K562 (cell line): ENCODE results near the gene KIF17.

Experiments used
- CC2D1A ChIP-seq: fragments of 450-650 bp; IDR thresholded peaks from 2 replicates; pipeline ENCODE4 v1.6.1; 2017; ENCODE audit warnings: mild to moderate bottlenecking
- HNRNPH1 ChIP-seq: fragments of 200-400 bp; formaldehyde crosslinking; optimal IDR thresholded peaks from 2 replicates; pipeline ENCODE3; 2017; ENCODE audit warnings: low read depth, mild to moderate bottlenecking, low read length, moderate library complexity
- L3MBTL2 ChIP-seq: fragments of 450-650 bp; IDR thresholded peaks from 2 replicates; pipeline ENCODE4 v1.6.1; 2016; ENCODE audit warnings: mild to moderate bottlenecking, moderate library complexity
- LARP7 ChIP-seq: fragments of 450-650 bp; IDR thresholded peaks from 2 replicates; pipeline ENCODE4 v1.6.1; 2016
- MAZ ChIP-seq, 2 experiments: fragments of 450-650 bp in 1 of 2; sonication (generic) in 1 of 2; formaldehyde crosslinking; IDR thresholded peaks in 1 of 2; conservative IDR thresholded peaks in 1 of 2; 2 replicates each; pipeline versions ENCODE4 v1.4.0 to v1.5.0; 2020; ENCODE audit warnings: mild to moderate bottlenecking in 1 of 2, missing genetic modification reagents in 1 of 2
- MCM7 ChIP-seq, 2 experiments: fragments of 450-650 bp; IDR thresholded peaks; 2 replicates each; pipeline ENCODE4 v1.6.1; 2016 to 2018
- MYC ChIP-seq, 2 experiments: fragments of 250-450 bp in 1 of 2; sonication (Bioruptor Pico) in 1 of 2; IDR thresholded peaks; 2 replicates each; pipeline versions ENCODE4 v1.5.1 to v1.6.1; 2012 to 2021; ENCODE audit warnings: low read depth in 2 of 2, borderline replicate concordance in 1 of 2, improper control_type of control experiment in 1 of 2, low read length in 1 of 2, mild to moderate bottlenecking in 1 of 2, moderate library complexity in 1 of 2
- NFYB ChIP-seq: IDR thresholded peaks from 2 replicates; pipeline ENCODE4 v1.6.1; 2011; ENCODE audit warnings: mild to moderate bottlenecking, moderate library complexity; ENCODE audit not compliant: insufficient read length; ENCODE audit errors: extremely low read depth
- POLR2A ChIP-seq: fragments of 450-650 bp; conservative IDR thresholded peaks from 2 replicates; pipeline ENCODE4 v1.6.1; 2016
- POLR2AphosphoS5 ChIP-seq: IDR thresholded peaks from 2 replicates; pipeline ENCODE4 v1.6.1; 2011; ENCODE audit warnings: mild to moderate bottlenecking, low read depth, low read length, moderate library complexity; ENCODE audit not compliant: control insufficient read depth, insufficient read depth
- RBM39 ChIP-seq: fragments of 200-400 bp; formaldehyde crosslinking; optimal IDR thresholded peaks from 2 replicates; pipeline ENCODE3; 2018; ENCODE audit warnings: low read depth, low read length
- TBL1XR1 ChIP-seq, 2 experiments: IDR thresholded peaks; 2 replicates each; pipeline ENCODE4 v1.6.1; 2012; ENCODE audit warnings: improper control_type of control experiment in 2 of 2, low read length in 2 of 2, mild to moderate bottlenecking in 1 of 2
- TF ChIP-seq, protein P1 (sequence below), 3 experiments: IDR thresholded peaks in 2 of 3; conservative IDR thresholded peaks in 1 of 3; 2 replicates each; pipeline ENCODE4 v1.5.1; 2011 to 2012; ENCODE audit warnings: low read length in 3 of 3, mild to moderate bottlenecking in 3 of 3, control low read depth in 2 of 3, improper control_type of control experiment in 1 of 3, inconsistent platforms in 1 of 3, low read depth in 1 of 3, mixed read lengths in 1 of 3, moderate library complexity in 1 of 3; ENCODE audit not compliant: insufficient read depth in 2 of 3
- TF ChIP-seq, protein P2 (sequence below): fragments of 250-450 bp; sonication (Bioruptor Pico); IDR thresholded peaks from 2 replicates; pipeline ENCODE4 v1.4.0; 2020; ENCODE audit warnings: mild to moderate bottlenecking, moderate library complexity

DNA sequence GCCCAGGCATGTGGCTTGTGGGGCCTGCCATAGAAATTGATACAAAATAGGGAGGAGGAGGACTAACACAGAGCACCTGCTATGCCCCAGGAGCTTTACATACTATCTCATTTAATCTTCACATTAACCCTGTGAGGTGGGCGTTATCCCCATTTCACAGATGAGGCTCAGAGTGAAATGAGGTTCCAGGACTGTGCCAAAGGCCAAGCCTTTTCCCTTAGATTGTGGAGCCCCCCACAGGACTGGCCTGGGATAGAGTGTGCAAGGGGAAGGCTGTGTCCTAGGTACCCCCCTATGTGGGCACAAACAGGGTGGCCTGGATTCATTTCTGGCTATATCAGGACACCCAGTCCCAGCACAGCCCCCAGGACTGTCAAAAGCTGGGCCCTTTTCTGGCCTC, 54.4 kb downstream of the KIF17 start:
- TF ChIP-seq, protein P1, sequence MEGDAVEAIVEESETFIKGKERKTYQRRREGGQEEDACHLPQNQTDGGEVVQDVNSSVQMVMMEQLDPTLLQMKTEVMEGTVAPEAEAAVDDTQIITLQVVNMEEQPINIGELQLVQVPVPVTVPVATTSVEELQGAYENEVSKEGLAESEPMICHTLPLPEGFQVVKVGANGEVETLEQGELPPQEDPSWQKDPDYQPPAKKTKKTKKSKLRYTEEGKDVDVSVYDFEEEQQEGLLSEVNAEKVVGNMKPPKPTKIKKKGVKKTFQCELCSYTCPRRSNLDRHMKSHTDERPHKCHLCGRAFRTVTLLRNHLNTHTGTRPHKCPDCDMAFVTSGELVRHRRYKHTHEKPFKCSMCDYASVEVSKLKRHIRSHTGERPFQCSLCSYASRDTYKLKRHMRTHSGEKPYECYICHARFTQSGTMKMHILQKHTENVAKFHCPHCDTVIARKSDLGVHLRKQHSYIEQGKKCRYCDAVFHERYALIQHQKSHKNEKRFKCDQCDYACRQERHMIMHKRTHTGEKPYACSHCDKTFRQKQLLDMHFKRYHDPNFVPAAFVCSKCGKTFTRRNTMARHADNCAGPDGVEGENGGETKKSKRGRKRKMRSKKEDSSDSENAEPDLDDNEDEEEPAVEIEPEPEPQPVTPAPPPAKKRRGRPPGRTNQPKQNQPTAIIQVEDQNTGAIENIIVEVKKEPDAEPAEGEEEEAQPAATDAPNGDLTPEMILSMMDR (IDR thresholded peaks at IDR 0.05 in 2 of 3, conservative IDR thresholded peaks at IDR 0.05 in 1 of 3; ENCODE audit: insufficient read depth in 2 of 3, low read depth in 1 of 3, low read length in 3 of 3): peak; percentile 50 to 52 (median 51)
- TF ChIP-seq NFYB (no peak), HNRNPH1 (no peak), MAZ (CRISPR knock-in tag; conservative IDR thresholded peaks at IDR 0.05 in 1 of 2, IDR thresholded peaks at IDR 0.05 in 1 of 2) (no peak), LARP7 (no peak), POLR2AphosphoS5 (no peak), RBM39 (no peak), MYC (IDR thresholded peaks at IDR 0.05; ENCODE audit: low read depth, low read length) (no peak), MYC (CRISPR knock-in tag; IDR thresholded peaks at IDR 0.05; ENCODE audit: borderline replicate concordance, low read depth) (no peak), L3MBTL2 (no peak), TBL1XR1 (IDR thresholded peaks at IDR 0.05; ENCODE audit: low read length in 2 of 2) (no peak), POLR2A (no peak), MCM7 (IDR thresholded peaks at IDR 0.05) (no peak), CC2D1A (no peak)
- TF ChIP-seq, protein P2, sequence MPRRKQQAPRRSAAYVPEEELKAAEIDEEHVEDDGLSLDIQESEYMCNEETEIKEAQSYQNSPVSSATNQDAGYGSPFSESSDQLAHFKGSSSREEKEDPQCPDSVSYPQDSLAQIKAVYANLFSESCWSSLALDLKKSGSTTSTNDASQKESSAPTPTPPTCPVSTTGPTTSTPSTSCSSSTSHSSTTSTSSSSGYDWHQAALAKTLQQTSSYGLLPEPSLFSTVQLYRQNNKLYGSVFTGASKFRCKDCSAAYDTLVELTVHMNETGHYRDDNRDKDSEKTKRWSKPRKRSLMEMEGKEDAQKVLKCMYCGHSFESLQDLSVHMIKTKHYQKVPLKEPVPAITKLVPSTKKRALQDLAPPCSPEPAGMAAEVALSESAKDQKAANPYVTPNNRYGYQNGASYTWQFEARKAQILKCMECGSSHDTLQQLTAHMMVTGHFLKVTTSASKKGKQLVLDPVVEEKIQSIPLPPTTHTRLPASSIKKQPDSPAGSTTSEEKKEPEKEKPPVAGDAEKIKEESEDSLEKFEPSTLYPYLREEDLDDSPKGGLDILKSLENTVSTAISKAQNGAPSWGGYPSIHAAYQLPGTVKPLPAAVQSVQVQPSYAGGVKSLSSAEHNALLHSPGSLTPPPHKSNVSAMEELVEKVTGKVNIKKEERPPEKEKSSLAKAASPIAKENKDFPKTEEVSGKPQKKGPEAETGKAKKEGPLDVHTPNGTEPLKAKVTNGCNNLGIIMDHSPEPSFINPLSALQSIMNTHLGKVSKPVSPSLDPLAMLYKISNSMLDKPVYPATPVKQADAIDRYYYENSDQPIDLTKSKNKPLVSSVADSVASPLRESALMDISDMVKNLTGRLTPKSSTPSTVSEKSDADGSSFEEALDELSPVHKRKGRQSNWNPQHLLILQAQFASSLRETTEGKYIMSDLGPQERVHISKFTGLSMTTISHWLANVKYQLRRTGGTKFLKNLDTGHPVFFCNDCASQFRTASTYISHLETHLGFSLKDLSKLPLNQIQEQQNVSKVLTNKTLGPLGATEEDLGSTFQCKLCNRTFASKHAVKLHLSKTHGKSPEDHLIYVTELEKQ (CRISPR knock-in tag): no peak
